ENCODE measurements around the gene DOCK3. TPM values are rescaled to one million over a fixed set of nuclear protein-coding genes. Genes with fewer than 3 reads are reported as not detected.

DOCK3 gene
- total RNA-seq, 2 experiments from 2014 or later, result 0.93 to 1.1 TPM

GRCh38 chr3:50848308-50848707 is 173.6 kb downstream of the DOCK3 start:
- TF ChIP-seq CTCF (IDR thresholded peaks at IDR 0.05), result no peak
- intact Hi-C loops (cut with DNase I, micrococcal nuclease), result no loop called here
- Mint-ChIP-seq H3K36me3 (ENCODE audit: low read depth) (no peaks in the 10 kb centered on the region), H3K27ac (no peak overlapping the region), H3K4me1 (ENCODE audit: low read depth) (no peaks in the 10 kb centered on the region), H3K27me3 (peaks cover 25% of the 10 kb centered on the region), H3K9me3 (peaks cover 9% of the 10 kb centered on the region), H3K4me3 (no peak overlapping the region)
- ChIA-PET POLR2A (no interaction called here), CTCF (no interaction called here)
- Histone ChIP-seq H3K4me1 (ENCODE audit: insufficient read depth, low read length) (no peaks in the 10 kb centered on the region), H3K9me3 (ENCODE audit: control insufficient read depth in 1 of 2, insufficient read depth in 1 of 2, low read length in 2 of 2) (peaks cover 3 to 8% of the 10 kb centered on the region in 2 experiments), H3K4me3 (ENCODE audit: low read length) (no peak overlapping the region), H3K27me3 (ENCODE audit: control insufficient read depth in 1 of 2, insufficient read depth in 2 of 2, low read length in 2 of 2) (no peaks in the 10 kb centered on the region), H3K27ac (ENCODE audit: low read depth in 1 of 2, low read length in 2 of 2) (no peak overlapping the region), H3K36me3 (ENCODE audit: insufficient read depth, low read length) (no peaks in the 10 kb centered on the region)
- DNase-seq (no peak), ATAC-seq (ENCODE audit: poor library complexity) (no peak)

GRCh38 chr3:50850639-50851511 is 176.1 kb downstream of the DOCK3 start:
- TF ChIP-seq CTCF (IDR thresholded peaks at IDR 0.05), result no peak
- Histone ChIP-seq H3K27ac (ENCODE audit: low read depth in 1 of 2, low read length in 2 of 2) (no peak overlapping the region), H3K27me3 (ENCODE audit: control insufficient read depth in 1 of 2, insufficient read depth in 2 of 2, low read length in 2 of 2) (no peaks in the 10 kb centered on the region), H3K4me1 (ENCODE audit: insufficient read depth, low read length) (no peaks in the 10 kb centered on the region), H3K36me3 (ENCODE audit: insufficient read depth, low read length) (no peaks in the 10 kb centered on the region), H3K4me3 (ENCODE audit: low read length) (no peak overlapping the region), H3K9me3 (ENCODE audit: control insufficient read depth in 1 of 2, insufficient read depth in 1 of 2, low read length in 2 of 2) (peaks cover 3 to 8% of the 10 kb centered on the region in 2 experiments)
- Mint-ChIP-seq H3K9me3 (peaks cover 9% of the 10 kb centered on the region), H3K27me3 (peaks cover 17% of the 10 kb centered on the region), H3K4me1 (ENCODE audit: low read depth) (no peaks in the 10 kb centered on the region), H3K36me3 (ENCODE audit: low read depth) (no peaks in the 10 kb centered on the region), H3K4me3 (no peak overlapping the region), H3K27ac (no peak overlapping the region)
- ChIA-PET CTCF (no interaction called here), POLR2A (no interaction called here)
- DNase-seq (no peak), ATAC-seq (ENCODE audit: poor library complexity) (no peak)
- intact Hi-C loops (cut with DNase I, micrococcal nuclease), result no loop called here

GRCh38 chr3:50853936-50854335 is 179.2 kb downstream of the DOCK3 start:
- no peak for TF ChIP-seq CTCF (IDR thresholded peaks at IDR 0.05)
- ChIA-PET CTCF (no interaction called here), POLR2A (no interaction called here)
- H3K9me3 Mint-ChIP-seq, result peaks cover 3% of the 10 kb centered on the region
- no peak overlapping the region for H3K4me3 Mint-ChIP-seq
- DNase-seq, result no peak
- Histone ChIP-seq H3K4me1 (ENCODE audit: insufficient read depth, low read length) (no peaks in the 10 kb centered on the region), H3K4me3 (ENCODE audit: low read length) (no peak overlapping the region), H3K36me3 (ENCODE audit: insufficient read depth, low read length) (no peaks in the 10 kb centered on the region), H3K9me3 (ENCODE audit: control insufficient read depth in 1 of 2, insufficient read depth in 1 of 2, low read length in 2 of 2) (no peaks in the 10 kb centered on the region), H3K27ac (ENCODE audit: low read depth in 1 of 2, low read length in 2 of 2) (no peak overlapping the region), H3K27me3 (ENCODE audit: control insufficient read depth in 1 of 2, insufficient read depth in 2 of 2, low read length in 2 of 2) (no peaks in the 10 kb centered on the region)
- intact Hi-C loops (cut with DNase I, micrococcal nuclease), result no loop called here
- H3K27ac Mint-ChIP-seq, result no peak overlapping the region
- H3K27me3 Mint-ChIP-seq, result peaks cover 7% of the 10 kb centered on the region
- H3K4me1 Mint-ChIP-seq (ENCODE audit: low read depth), result no peaks in the 10 kb centered on the region
- no peak for ATAC-seq (ENCODE audit: poor library complexity)
- no peaks in the 10 kb centered on the region for H3K36me3 Mint-ChIP-seq (ENCODE audit: low read depth)
